GM18505 (cell line): Measurements from ENCODE around the gene DUSP21.
"Not testable (repeated sequence)": the region's sequence is repeated elsewhere in the genome, so short reads cannot be mapped to it uniquely, and the experiment has no call there.

Experiments used
- ATAC-seq: cut with Tn5 transposase; IDR thresholded peaks from one replicate; pipeline ENCODE4 v1.9.1; 2021; ENCODE audit not compliant: unreplicated experiment
- POLR2A ChIP-seq: IDR thresholded peaks from 4 replicates; pipeline ENCODE4 v1.6.1; 2011; ENCODE audit warnings: borderline replicate concordance; ENCODE audit not compliant: insufficient read depth, insufficient read length; ENCODE audit errors: extremely low read depth

DUSP21 gene

DNA sequence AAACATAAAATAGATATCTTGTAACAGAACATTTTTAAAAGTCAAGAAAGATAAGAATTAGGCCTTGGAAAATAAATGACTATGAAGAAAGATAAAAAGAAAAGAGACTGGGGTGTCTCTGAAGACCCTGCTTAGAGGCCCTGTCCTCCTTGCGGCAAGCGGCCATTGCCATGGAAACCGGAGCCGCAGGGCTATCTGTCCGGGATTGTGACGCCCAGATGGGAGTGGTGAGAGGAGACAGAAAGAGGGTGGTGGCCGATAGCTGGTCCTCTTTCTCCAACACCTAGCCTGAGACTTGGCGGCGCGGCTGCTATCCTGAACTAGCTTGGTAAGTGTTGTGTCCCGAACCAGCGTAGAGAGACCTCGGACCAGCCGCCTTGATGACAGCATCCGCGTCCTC lies at the start of gene DUSP21:
Gene DUSP21 (plus strand): TSS at position 269 of the 400 bp plus-strand sequence. CDS start 112 bp downstream, at position 381.
- no peak for TF ChIP-seq POLR2A
- ATAC-seq: no peak

DNA sequence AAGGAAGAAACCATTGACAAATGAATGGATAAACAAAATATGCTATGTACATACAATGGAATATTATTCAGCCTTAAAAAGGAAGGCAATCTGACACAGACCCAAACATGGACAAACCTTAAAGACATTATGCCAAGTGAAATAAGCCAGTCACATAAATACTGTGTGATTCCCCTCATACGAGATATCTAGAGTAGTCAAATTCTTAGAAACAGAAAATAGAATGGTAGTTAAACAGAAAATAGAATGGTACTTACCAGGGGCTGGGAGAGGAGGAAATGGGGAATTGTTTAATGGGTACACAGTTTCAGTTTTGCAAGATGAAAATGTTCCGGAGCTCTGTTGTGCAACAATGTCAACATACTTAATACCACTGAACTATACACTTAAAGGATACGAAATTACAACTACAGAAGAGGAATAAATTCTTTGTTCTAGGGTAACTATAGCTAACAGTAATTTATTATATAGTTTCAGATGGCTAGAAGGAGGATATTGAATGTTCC lies 47.8 kb upstream of the DUSP21 start:
- no peak for ATAC-seq
- TF ChIP-seq POLR2A: no peak

DNA sequence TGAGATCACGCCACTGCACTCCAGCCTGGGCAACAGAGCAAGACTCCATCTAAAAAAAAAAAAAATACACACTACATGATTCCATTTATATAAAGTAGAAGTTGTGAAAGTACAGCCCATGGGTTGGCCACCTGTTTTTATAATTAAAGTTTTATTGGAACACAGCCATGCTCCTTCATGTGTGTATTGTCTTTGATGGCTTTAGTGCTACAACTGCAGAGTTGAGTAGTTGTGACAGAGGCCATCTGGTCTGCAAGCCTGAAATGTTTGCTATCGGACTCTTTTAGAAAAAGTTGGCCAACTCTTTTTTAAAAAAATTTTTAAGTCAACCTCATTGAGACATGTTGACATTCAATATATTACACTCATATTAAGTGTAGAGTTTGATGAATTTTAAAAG lies 41.2 kb upstream of the DUSP21 start:
- no peak for TF ChIP-seq POLR2A
- no peak for ATAC-seq

DNA sequence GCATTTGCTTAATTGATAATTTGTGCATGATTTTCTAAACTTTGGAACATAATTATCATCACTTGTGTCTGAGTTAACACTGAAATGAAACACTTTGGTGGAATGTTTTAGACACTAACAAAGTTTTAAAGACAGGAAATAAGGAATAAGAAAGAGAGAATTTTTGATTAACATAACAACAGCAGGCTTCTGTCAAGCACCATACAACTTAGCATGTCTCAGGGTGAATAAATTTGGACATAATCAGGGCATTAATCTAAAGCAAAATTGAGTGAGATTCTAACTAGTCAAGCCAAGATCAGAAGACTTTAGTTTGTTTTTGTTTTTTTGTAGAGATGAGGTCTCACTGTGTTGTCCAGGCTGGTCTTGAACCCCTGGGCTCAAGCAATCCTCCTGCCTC lies 28.1 kb upstream of the DUSP21 start:
- no peak for TF ChIP-seq POLR2A
- no peak for ATAC-seq

DNA sequence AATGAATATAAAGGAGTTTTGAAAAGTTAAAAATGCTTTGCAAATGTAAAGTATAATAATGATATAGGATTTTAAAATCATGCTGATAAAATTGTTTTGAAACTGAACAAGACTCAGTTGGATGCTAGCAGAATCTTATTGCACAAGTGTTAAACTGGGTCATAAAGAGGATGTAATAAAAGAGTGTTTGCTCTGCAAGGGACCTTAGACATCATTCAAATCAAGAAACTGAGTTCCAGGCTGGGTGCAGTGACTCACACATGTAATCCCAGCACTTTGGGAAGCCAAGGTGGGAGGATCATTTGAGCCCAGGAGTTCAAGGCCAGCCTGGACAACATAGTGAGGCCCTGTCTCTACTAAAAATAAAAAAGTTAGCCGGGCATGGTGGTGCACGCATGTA lies 27.5 kb upstream of the DUSP21 start:
- ATAC-seq: no peak
- TF ChIP-seq POLR2A: no peak

DNA sequence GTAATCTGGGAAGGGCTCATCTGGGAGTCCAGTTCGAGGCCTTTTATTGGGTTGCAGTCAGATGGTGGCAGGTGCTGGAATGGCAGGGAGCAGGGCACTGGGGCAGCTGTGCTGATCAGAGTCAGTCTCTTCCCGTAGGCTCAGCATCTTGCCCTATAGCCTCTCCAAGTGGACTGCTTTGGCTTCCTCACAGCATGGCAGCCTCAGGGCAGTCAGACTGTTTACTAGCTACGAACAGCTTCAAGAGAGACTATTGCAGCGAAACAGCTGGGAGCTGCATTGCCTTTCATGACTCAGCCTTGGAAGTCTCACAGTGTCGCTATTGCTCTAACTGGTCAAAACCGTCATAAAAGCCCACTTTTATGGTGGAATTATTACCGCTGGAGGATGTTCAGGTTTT lies 26.8 kb upstream of the DUSP21 start:
- no peak for ATAC-seq
- no peak for TF ChIP-seq POLR2A

DNA sequence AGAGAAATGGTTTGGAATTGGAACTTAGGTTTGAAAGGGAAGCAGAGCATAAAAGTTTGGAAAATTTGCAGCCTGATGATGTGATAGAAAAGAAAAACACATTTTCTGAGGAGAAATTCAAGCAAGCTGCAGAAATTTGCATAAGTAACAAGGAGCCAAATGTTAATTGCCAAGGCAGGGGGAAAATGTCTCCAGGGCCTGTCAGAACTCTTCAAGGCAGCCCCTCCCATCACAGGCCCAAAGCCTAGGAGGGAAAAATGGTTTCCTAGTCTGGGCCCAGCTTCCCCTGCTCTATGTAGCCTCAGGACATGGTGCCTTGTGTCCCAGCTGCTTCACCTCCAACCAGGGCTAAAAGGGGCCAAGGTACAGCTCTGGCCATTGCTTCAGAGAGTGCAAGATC lies 21.2 kb upstream of the DUSP21 start:
- ATAC-seq: no peak
- TF ChIP-seq POLR2A: no peak

DNA sequence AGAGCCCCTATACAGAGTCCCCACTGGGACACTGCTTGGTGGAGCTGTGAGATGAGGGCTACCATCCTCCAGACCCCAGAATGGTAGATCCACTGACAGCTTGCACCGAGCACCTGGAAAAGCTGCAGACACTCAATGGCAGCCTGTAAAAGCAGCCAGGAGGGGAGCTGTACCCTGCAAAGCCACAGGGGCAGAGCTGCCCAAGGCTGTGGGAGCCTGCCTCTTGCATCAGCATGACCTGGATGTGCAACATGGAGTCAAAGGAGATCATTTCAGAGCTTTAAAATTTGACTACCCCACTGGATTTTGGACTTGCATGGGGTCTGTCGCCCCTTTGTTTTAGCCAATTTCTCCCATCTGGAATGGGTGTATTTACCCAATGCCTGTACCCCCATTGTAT lies 20.6 kb upstream of the DUSP21 start:
- not testable (repeated sequence) for ATAC-seq

DNA sequence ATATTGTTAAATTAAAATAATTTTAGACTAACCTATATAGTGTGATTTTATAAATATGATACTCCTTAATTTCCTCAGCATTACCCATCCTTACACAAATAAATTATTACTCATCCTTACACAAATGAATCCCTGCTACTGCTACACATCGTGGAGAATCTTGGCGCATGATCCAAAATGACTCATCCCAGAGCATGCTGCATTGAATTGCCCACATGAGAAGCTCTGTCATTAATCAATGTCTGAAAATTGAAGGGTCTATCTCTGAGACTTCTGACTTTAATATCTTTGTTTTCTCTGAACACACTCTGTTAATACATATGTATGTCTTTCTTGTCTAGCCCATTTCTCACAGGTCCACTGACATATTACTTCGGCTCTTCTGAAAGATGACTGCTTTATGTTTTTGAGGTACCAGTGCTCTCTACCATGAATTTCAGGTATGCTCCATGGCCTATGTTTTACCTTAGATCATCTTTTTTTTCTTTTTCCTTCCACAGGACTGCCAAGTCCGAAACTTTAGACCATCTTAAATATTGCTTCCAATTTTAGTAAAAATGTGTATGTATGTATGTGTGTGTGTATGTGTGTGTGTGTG lies 15.7 kb upstream of the DUSP21 start:
- ATAC-seq: no peak
- TF ChIP-seq POLR2A: no peak

DNA sequence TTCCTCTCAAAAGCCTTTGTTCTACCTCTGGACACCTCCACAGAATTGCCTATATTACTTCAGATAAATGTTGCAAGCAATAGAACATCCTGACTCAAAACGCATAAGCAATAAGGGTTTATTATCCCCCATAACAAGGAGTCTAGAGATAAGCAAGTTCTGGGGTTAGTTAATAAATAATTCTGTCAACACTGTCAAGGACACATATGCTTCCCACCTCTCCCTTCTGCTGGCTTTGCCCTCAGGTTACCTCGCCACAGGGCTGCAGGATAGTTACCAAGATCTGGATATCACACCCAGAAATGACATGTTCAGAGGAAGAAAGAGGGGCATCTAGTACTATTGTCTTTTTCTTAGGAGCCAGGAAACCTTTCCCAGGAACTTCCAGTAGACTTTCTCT lies 14.0 kb upstream of the DUSP21 start:
- TF ChIP-seq POLR2A: no peak
- no peak for ATAC-seq

DNA sequence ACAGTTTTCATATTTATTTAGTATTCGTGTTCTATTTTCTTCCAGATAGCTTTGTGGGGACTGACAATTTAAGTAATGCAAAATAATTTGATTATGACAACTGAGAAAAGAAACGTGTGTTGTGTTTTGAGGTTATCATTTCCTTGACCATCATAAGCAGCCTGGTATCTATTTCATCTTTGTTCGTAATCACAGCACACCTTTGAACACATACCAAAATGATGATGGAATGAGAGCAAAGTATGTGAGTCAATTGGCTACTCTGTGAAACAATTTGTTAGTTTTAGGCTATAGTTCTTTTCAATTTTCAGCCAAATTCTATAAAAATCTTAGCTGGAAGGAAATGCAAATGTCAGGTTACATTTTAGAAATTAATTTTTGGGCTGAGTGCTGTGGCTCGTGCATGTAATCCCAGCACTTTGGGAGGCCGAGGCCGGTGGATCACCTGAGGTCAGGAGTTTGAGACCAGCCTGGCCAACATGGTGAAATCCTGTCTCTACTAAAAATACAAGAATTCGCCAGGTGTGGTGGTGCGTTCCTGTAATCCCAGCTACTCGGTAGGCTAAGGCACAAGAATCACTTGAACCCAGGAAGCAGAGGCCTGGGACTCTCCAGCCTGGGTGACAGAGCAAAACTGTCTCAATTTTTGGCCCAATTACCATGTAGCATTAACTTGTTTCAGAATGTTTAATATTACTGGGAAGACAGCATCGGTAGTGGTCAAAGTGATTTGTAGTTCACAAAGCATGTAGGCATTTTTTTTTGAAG lies 1.1 kb upstream of the DUSP21 start:
- no peak for TF ChIP-seq POLR2A
- ATAC-seq: no peak

DNA sequence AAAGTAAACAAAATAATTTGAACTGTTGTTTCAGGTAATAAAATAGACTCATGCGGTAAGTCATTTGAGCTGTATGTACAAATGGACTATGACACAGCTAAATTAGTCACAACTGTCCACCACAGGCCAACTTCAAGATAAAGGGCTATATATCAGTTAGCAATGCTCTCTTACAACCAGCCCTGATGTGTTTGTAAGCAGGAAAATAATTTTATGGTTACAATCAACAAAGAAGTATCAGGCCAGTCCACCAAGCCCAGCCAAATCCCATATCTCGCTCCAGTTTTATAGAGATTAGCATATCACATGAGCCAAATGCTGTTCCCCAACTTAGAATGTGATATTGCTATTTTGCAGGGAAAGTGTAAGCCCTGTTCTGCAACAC lies 511 bp upstream of the DUSP21 start:
- TF ChIP-seq POLR2A: no peak
- no peak for ATAC-seq

DNA sequence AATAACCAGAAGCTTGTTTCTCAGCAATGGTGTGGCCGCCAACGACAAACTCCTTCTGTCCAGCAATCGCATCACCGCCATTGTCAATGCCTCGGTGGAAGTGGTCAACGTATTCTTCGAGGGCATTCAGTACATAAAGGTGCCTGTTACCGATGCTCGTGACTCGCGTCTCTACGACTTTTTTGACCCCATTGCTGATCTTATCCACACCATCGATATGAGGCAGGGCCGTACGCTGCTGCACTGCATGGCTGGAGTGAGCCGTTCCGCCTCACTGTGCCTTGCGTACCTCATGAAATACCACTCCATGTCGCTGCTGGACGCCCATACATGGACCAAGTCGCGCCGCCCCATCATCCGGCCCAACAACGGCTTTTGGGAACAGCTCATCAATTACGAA lies 383 bp downstream of the DUSP21 start:
- no peak for ATAC-seq
- no peak for TF ChIP-seq POLR2A

DNA sequence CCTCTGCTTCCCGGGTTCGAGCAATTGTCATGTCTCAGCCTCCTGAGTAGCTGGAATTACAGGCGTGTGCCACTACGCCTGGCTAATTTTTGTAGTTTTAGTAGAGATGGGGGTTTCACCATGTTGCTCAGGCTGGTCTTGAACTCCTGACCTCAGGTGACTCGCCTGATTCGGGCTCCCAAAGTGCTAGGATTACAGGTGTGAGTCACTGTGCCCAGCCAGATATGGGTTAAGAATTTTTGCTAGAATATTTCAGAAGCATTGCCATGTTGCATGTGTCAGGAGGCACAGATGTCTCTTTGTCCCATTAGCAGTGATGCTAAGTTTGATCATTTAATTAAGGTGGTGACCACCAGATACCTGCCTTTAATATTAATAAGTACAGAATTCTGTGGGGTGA lies 7.1 kb downstream of the DUSP21 start:
- not testable (repeated sequence) for ATAC-seq
